SJSA1 (cell line): Measurements from ENCODE around the gene EZR. TPM values are rescaled to one million over a fixed set of nuclear protein-coding genes. Genes with fewer than 3 reads are reported as not detected.

Experiments used
- DNase-seq, 2 experiments: peaks; one replicate each; pipeline ENCODE4 v3.0.0-alpha.2; 2015 to 2020; ENCODE audit warnings: low spot score in 2 of 2, low read depth in 1 of 2
- H3K27ac ChIP-seq: fragments of 250-450 bp; sonication (Bioruptor Pico); 2 replicates; pipeline ENCODE4 v1.5.1; 2020; ENCODE audit warnings: mild to moderate bottlenecking, moderate library complexity
- H3K27me3 ChIP-seq: fragments of 250-450 bp; sonication (Bioruptor Pico); replicated peaks from 2 replicates; pipeline ENCODE4 v1.5.1; 2020; ENCODE audit warnings: mild to moderate bottlenecking, moderate library complexity
- H3K36me3 ChIP-seq: fragments of 250-450 bp; sonication (Bioruptor Pico); 2 replicates; pipeline ENCODE4 v1.5.1; 2020; ENCODE audit warnings: mild to moderate bottlenecking
- H3K4me1 ChIP-seq: fragments of 250-450 bp; sonication (Bioruptor Pico); replicated peaks from 2 replicates; pipeline ENCODE4 v1.6.1; 2021; ENCODE audit warnings: mild to moderate bottlenecking
- H3K4me3 ChIP-seq: fragments of 250-450 bp; sonication (Bioruptor Pico); 2 replicates; pipeline ENCODE4 v1.5.1; 2020; ENCODE audit warnings: mild to moderate bottlenecking
- H3K9me3 ChIP-seq: fragments of 250-450 bp; sonication (Bioruptor Pico); replicated peaks from 2 replicates; pipeline ENCODE4 v1.5.1; 2020; ENCODE audit warnings: mild to moderate bottlenecking
- total RNA-seq: library from RNA; depleted of rRNA; stranded (reverse); fragments of >200 nt; shearing (Covaris generic); gene quantifications from 2 replicates; pipeline ENCODE4 v1.2.3, GENCODE V29; 2014

The EZR gene
- total RNA-seq, 1 experiment from 2014 or later = 246 TPM

GRCh38 chr6:158776737-158777136 is 42.4 kb downstream of the EZR start:
- H3K36me3 ChIP-seq = peaks cover 98% of the 10 kb centered on the region
- no peaks in the 10 kb centered on the region for H3K9me3 ChIP-seq
- H3K27ac ChIP-seq = no peak overlapping the region
- no peak for DNase-seq
- H3K4me1 ChIP-seq = no peaks in the 10 kb centered on the region
- no peak overlapping the region for H3K4me3 ChIP-seq
- no peaks in the 10 kb centered on the region for H3K27me3 ChIP-seq

- Histone ChIP-seq H3K36me3 (peaks cover 98% of the 10 kb centered on the region), H3K27ac (no peak overlapping the region), H3K4me3 (no peak overlapping the region), H3K27me3 (no peaks in the 10 kb centered on the region), H3K9me3 (no peaks in the 10 kb centered on the region), H3K4me1 (no peaks in the 10 kb centered on the region)
- DNase-seq = no peak
Measured at GRCh38 chr6:158775832-158776231, 43.3 kb downstream of the EZR start.

- peaks cover 99% of the 10 kb centered on the region for H3K36me3 ChIP-seq
- no peak overlapping the region for H3K27ac ChIP-seq
- no peaks in the 10 kb centered on the region for H3K4me1 ChIP-seq
- H3K4me3 ChIP-seq = no peak overlapping the region
- DNase-seq = no peak
- H3K27me3 ChIP-seq = no peaks in the 10 kb centered on the region
- no peaks in the 10 kb centered on the region for H3K9me3 ChIP-seq
Measured at GRCh38 chr6:158774717-158775449, 44.3 kb downstream of the EZR start.

- H3K27ac ChIP-seq = no peak overlapping the region
- no peaks in the 10 kb centered on the region for H3K4me1 ChIP-seq
- DNase-seq = no peak
- no peak overlapping the region for H3K4me3 ChIP-seq
- H3K9me3 ChIP-seq = no peaks in the 10 kb centered on the region
- H3K36me3 ChIP-seq = peaks cover 99% of the 10 kb centered on the region
- no peaks in the 10 kb centered on the region for H3K27me3 ChIP-seq
Measured at GRCh38 chr6:158773581-158774449, 45.4 kb downstream of the EZR start.

GRCh38 chr6:158772851-158773371 is 46.3 kb downstream of the EZR start:
- no peaks in the 10 kb centered on the region for H3K9me3 ChIP-seq
- H3K4me1 ChIP-seq = no peaks in the 10 kb centered on the region
- H3K4me3 ChIP-seq = no peak overlapping the region
- H3K36me3 ChIP-seq = peaks cover 99% of the 10 kb centered on the region
- no peaks in the 10 kb centered on the region for H3K27me3 ChIP-seq
- no peak for DNase-seq
- no peak overlapping the region for H3K27ac ChIP-seq

GRCh38 chr6:158772172-158772571 is 47.0 kb downstream of the EZR start:
- H3K4me1 ChIP-seq = no peaks in the 10 kb centered on the region
- H3K4me3 ChIP-seq = no peak overlapping the region
- DNase-seq = no peak
- no peak overlapping the region for H3K27ac ChIP-seq
- no peaks in the 10 kb centered on the region for H3K9me3 ChIP-seq
- H3K36me3 ChIP-seq = peaks cover 99% of the 10 kb centered on the region
- H3K27me3 ChIP-seq = no peaks in the 10 kb centered on the region

- H3K36me3 ChIP-seq = peaks cover 99% of the 10 kb centered on the region
- H3K4me3 ChIP-seq = no peak overlapping the region
- no peak overlapping the region for H3K27ac ChIP-seq
- H3K9me3 ChIP-seq = no peaks in the 10 kb centered on the region
- DNase-seq = no peak
- H3K4me1 ChIP-seq = no peaks in the 10 kb centered on the region
- H3K27me3 ChIP-seq = no peaks in the 10 kb centered on the region
Measured at GRCh38 chr6:158771399-158772152, 47.6 kb downstream of the EZR start.

- Histone ChIP-seq H3K36me3 (peaks cover 99% of the 10 kb centered on the region), H3K4me3 (no peak overlapping the region), H3K27ac (no peak overlapping the region), H3K27me3 (no peaks in the 10 kb centered on the region), H3K9me3 (no peaks in the 10 kb centered on the region), H3K4me1 (no peaks in the 10 kb centered on the region)
- DNase-seq = no peak
Measured at GRCh38 chr6:158770533-158771330, 48.4 kb downstream of the EZR start.

GRCh38 chr6:158769771-158770432 is 49.3 kb downstream of the EZR start:
- Histone ChIP-seq H3K27me3 (no peaks in the 10 kb centered on the region), H3K9me3 (no peaks in the 10 kb centered on the region), H3K36me3 (peaks cover 99% of the 10 kb centered on the region), H3K4me1 (no peaks in the 10 kb centered on the region), H3K27ac (no peak overlapping the region), H3K4me3 (no peak overlapping the region)
- DNase-seq = no peak

GRCh38 chr6:158769234-158769770 is 49.9 kb downstream of the EZR start:
- Histone ChIP-seq H3K4me3 (no peak overlapping the region), H3K36me3 (peaks cover 100% of the 10 kb centered on the region), H3K27me3 (no peaks in the 10 kb centered on the region), H3K27ac (no peak overlapping the region), H3K4me1 (no peaks in the 10 kb centered on the region), H3K9me3 (no peaks in the 10 kb centered on the region)
- no peak for DNase-seq

- Histone ChIP-seq H3K27me3 (no peaks in the 10 kb centered on the region), H3K36me3 (peaks cover 99% of the 10 kb centered on the region), H3K9me3 (no peaks in the 10 kb centered on the region; the same call in 1 of the 2 replicates), H3K4me3 (no peak overlapping the region), H3K27ac (no peak overlapping the region), H3K4me1 (no peaks in the 10 kb centered on the region)
- DNase-seq = no peak
Measured at GRCh38 chr6:158768436-158768835, 50.7 kb downstream of the EZR start.

GRCh38 chr6:158767709-158768108 is 51.5 kb downstream of the EZR start:
- Histone ChIP-seq H3K4me1 (no peaks in the 10 kb centered on the region), H3K27me3 (no peaks in the 10 kb centered on the region), H3K4me3 (no peak overlapping the region), H3K36me3 (peaks cover 98% of the 10 kb centered on the region), H3K27ac (no peak overlapping the region), H3K9me3 (no peaks in the 10 kb centered on the region; the same call in 1 of the 2 replicates)
- no peak for DNase-seq
